Bronchial epithelial cell (primary cell): Measurements from ENCODE around the gene GPRASP3. TPM values are rescaled to one million over a fixed set of nuclear protein-coding genes. Genes with fewer than 3 reads are reported as not detected.
"Not testable (repeated sequence)": the region's sequence is repeated elsewhere in the genome, so short reads cannot be mapped to it uniquely, and the experiment has no call there.

ENCODE experiments used
- DNase-seq: peaks from one replicate; pipeline ENCODE4 v3.0.0-alpha.2; 2010; ENCODE audit warnings: low read depth
- FAIRE-seq: peaks from 2 replicates; lab custom pipeline; 2011; peaks lifted over from hg19 to GRCh38; lab: Jason Lieb, UNC
- H3K27me3 ChIP-seq: 2 replicates; pipeline ENCODE4 v1.5.1; 2011; ENCODE audit warnings: low read length; ENCODE audit not compliant: control insufficient read depth, insufficient read depth
- H3K36me3 ChIP-seq: 2 replicates; pipeline ENCODE4 v1.5.1; 2011; ENCODE audit warnings: low read length; ENCODE audit not compliant: control insufficient read depth, insufficient read depth
- H3K4me3 ChIP-seq: 2 replicates; pipeline ENCODE4 v1.5.1; 2011; ENCODE audit warnings: mild to moderate bottlenecking, low read depth, low read length, control low read depth
- CTCF ChIP-seq: IDR thresholded peaks from 2 replicates; pipeline ENCODE4 v1.5.1; 2011; ENCODE audit warnings: mild to moderate bottlenecking, moderate library complexity, low read length, control low read depth, inconsistent platforms; ENCODE audit not compliant: insufficient read depth, severe bottlenecking
- total RNA-seq: library from RNA; depleted of rRNA; stranded (reverse); fragments of >200 nt; gene quantifications from 2 replicates; pipeline ENCODE4 v1.2.1, GENCODE V29; 2014

Gene GPRASP3
- total RNA-seq, 1 donor from 2014 or later, result 1.8 TPM

GRCh38 chrX:102714994-102715393 lies 5.5 kb upstream of the GPRASP3 start:
- no peak for TF ChIP-seq CTCF
- H3K27me3 ChIP-seq, result no peaks in the 10 kb centered on the region

GRCh38 chrX:102715967-102716366 lies 4.6 kb upstream of the GPRASP3 start:
- FAIRE-seq (no peak), DNase-seq (no peak)
- no peaks in the 10 kb centered on the region for H3K36me3 ChIP-seq
- H3K27me3 ChIP-seq, result no peaks in the 10 kb centered on the region
- H3K4me3 ChIP-seq, result no peak overlapping the region
- TF ChIP-seq CTCF, result no peak

More at GRCh38 chrX:102714994-102715393, 5.5 kb upstream of the GPRASP3 start:
- DNase-seq (no peak), FAIRE-seq (no peak)
- Histone ChIP-seq H3K4me3 (no peak overlapping the region), H3K36me3 (no peaks in the 10 kb centered on the region)

- H3K27me3 ChIP-seq, H3K36me3 ChIP-seq, DNase-seq: not testable (repeated sequence)
- H3K4me3 ChIP-seq, result peak overlapping the region; percentile 49
- FAIRE-seq, result peak; percentile 99
Observed at GRCh38 chrX:102721169-102721506, 595 bp downstream of the GPRASP3 start.

GRCh38 chrX:102723456-102723855 lies 2.9 kb downstream of the GPRASP3 start:
- Histone ChIP-seq H3K4me3 (no peak overlapping the region), H3K36me3 (no peaks in the 10 kb centered on the region), H3K27me3 (no peaks in the 10 kb centered on the region)
- TF ChIP-seq CTCF, result no peak
- DNase-seq, result peak; percentile 39
- no peak for FAIRE-seq

- TF ChIP-seq CTCF, result no peak
- Histone ChIP-seq H3K27me3 (no peaks in the 10 kb centered on the region), H3K36me3 (no peaks in the 10 kb centered on the region), H3K4me3 (no peak overlapping the region)
- no peak for FAIRE-seq
- no peak for DNase-seq
Observed at GRCh38 chrX:102727761-102728160, 7.2 kb downstream of the GPRASP3 start.

- FAIRE-seq (no peak), DNase-seq (peak; percentile 59)
- TF ChIP-seq CTCF, result no peak
- H3K27me3 ChIP-seq, result no peaks in the 10 kb centered on the region
- H3K4me3 ChIP-seq, result no peak overlapping the region
- H3K36me3 ChIP-seq, result no peaks in the 10 kb centered on the region
Observed at GRCh38 chrX:102728646-102729045, 8.1 kb downstream of the GPRASP3 start.
